Epithelial cell of proximal tubule (primary cell): ENCODE results near the gene PYGB. TPM values are rescaled to one million over a fixed set of nuclear protein-coding genes. Genes with fewer than 3 reads are reported as not detected.

Experiments used
- DNase-seq: peaks from one replicate; pipeline ENCODE4 v3.0.0-alpha.2; 2011; ENCODE audit warnings: low read depth
- H3K4me3 ChIP-seq: 2 replicates; pipeline ENCODE4 v1.5.1; 2011; ENCODE audit warnings: low read depth, mild to moderate bottlenecking, low read length
- total RNA-seq: library from RNA; depleted of rRNA; stranded (reverse); fragments of >200 nt; gene quantifications from 2 replicates; pipeline ENCODE4 v1.2.3, GENCODE V29; 2015
- TF ChIP-seq, protein P1 (sequence below): conservative IDR thresholded peaks from 2 replicates; pipeline ENCODE4 v1.5.1; 2012; ENCODE audit warnings: low read depth, mild to moderate bottlenecking, low read length

PYGB gene
- total RNA-seq, 1 donor from 2014 or later: 145 TPM

DNA sequence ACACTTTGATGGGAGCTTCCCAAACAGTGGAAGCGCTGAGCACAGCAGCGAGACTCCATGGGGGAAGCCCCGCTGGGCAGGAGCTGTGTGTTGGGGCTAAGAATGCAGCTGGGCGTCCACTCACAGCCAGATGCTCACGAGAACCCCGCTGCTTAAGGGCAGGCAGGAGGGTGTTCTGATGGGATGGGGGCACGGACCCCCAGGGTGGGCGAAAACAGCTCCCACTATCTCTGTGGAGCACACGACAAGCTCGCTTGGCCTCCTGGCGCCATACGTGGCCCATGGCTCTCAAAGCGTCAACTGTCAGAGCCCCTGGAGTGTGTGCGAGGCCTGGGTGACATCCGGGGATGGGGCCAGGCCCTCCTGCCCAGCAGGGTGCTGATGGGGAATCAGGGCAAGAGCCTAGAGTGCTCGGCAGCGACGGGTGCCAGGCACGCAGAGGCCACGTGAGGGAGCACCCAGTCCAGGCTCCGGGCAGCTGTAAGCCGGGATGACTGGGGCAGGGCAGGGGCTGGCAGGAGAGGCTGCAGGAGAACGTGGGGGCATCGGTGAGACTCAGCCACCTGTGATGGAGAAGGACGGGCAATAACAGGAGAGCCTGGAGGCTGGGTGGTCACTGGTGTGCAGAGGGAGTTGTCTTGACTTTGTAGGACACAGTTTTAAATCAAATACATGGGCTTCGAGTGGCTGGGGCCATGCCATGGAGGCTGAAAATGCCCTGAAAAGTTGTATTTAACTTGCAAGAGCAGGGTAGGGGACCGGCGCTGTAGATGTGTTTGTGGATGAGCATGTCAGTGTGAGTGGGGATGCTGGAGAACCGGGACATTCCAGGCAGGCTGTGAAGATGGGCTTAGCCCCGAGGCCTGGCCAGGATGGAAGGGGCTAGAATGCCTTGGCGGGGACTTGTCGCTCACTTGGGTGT is 27.3 kb downstream of the PYGB start:
- TF ChIP-seq, protein P1, sequence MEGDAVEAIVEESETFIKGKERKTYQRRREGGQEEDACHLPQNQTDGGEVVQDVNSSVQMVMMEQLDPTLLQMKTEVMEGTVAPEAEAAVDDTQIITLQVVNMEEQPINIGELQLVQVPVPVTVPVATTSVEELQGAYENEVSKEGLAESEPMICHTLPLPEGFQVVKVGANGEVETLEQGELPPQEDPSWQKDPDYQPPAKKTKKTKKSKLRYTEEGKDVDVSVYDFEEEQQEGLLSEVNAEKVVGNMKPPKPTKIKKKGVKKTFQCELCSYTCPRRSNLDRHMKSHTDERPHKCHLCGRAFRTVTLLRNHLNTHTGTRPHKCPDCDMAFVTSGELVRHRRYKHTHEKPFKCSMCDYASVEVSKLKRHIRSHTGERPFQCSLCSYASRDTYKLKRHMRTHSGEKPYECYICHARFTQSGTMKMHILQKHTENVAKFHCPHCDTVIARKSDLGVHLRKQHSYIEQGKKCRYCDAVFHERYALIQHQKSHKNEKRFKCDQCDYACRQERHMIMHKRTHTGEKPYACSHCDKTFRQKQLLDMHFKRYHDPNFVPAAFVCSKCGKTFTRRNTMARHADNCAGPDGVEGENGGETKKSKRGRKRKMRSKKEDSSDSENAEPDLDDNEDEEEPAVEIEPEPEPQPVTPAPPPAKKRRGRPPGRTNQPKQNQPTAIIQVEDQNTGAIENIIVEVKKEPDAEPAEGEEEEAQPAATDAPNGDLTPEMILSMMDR: no peak
- no peak overlapping the region for H3K4me3 ChIP-seq
- no peak for DNase-seq

DNA sequence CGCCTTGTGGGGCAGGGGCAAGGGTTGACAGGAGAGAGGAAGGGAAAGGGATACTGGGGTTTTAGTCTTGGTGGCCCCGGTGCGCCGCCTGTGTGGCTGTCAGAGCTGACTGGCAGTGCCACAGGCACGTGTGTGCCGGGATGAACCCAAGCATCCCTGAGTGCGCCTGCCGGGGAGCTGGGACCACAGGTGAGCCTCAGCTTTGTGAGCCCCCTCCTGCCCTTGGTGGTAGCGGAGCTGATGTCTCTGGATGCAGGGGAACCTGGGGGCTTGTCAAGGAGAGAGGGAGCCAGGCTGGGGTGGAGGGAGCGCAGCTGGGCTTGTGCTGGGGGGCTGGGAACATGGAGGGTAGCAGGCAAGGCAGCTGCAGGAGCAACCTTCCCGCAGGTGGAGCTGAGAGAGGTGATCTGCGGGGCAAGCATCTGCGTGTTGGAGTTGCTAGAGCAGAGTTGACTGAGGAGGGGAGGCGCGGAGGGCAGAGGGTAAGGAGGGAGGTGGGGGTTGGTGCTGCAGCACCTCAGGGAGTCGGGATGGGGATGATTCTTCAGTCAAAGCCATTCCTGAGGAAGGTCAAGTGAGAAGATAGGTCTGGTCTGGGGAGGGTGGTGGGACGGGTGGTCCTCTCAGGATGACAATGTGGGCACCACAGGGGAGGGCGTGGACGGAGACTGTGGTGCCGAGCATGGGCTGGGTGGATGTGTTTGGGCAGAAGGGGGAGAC is 28.1 kb downstream of the PYGB start:
- DNase-seq: no peak
- TF ChIP-seq, protein P1: no peak
- H3K4me3 ChIP-seq: no peak overlapping the region

DNA sequence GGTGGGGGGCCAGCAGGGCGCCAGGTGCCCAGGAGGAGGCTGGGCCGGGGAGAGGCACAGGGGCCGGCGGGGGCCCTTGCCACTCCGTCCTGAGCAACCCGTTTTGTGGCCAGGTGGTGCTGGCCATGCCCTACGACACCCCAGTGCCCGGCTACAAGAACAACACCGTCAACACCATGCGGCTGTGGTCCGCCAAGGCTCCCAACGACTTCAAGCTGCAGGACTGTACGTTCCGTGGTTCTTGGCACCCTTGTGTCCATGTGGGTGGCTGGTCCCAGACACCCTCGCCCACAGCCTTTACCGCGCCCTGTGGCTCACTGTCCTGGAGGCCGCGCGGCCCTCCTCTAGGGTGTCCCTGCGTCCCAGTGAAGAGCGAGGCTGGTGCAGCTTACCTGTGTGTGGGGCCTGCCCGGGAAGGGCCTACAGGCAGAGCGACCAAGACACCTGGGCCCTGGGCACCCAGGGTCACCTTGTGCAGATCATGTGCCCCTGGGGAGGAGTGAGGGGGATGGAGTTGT is 28.7 kb downstream of the PYGB start:
- H3K4me3 ChIP-seq: no peak overlapping the region
- no peak for DNase-seq
- TF ChIP-seq, protein P1: no peak

DNA sequence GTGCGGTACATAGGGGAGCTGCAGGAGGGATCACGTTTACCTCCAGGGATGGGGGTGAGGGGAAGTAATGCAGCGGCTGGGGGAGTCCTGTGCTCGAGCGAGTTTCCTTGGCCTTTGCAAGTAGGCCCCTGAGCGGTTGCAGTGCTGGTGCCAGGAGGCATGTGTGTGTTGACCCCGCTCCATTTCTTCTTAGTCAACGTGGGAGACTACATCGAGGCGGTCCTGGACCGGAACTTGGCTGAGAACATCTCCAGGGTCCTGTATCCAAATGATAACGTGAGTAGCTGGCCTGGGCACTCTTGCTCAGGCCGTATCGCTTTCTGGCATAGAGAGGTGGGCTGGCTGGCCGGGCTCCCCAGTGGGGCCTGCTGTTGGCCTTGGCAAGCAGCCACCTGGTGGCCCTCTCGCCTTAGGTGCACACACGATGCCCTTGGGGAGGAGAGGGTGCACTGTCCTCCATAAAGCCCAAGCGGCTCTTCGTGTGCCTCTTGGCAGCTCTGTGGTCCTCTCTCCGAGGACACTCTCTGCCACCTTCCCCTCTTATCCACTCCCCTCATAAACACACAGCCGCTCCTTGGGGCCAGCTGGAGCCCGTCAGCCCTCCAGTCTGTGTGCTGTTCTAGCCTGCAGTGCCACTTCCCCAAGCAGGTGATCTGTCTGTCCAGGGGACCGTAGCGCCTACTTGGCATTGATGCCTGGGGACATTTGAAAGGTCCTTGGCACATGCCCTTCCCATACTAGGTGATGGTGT is 29.3 kb downstream of the PYGB start:
- TF ChIP-seq, protein P1: no peak
- DNase-seq: no peak
- no peak overlapping the region for H3K4me3 ChIP-seq

DNA sequence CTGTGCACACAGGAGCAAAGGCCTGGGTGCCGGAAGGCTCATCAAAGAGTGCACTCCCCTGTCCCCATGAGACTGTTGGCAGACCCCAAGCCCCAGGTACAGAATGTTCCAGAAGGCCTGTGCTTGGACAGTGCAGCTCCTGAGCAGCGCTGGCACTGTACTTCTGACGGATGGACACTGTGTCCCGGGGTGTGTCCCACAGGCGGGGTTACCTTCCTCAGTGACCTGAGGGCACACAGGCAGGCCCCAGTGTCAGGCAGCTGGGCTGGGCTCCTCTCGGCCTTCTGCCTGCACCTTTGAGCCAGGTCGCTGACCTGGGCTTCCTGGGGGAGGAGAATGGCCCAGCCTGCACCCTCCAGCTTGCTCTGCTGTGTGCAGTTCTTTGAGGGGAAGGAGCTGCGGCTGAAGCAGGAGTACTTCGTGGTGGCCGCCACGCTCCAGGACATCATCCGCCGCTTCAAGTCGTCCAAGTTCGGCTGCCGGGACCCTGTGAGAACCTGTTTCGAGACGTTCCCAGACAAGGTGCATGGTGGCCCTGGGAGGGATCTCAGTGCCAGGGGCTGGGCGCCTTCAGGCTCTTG is 30.1 kb downstream of the PYGB start:
- H3K4me3 ChIP-seq: no peak overlapping the region
- TF ChIP-seq, protein P1: no peak
- no peak for DNase-seq

DNA sequence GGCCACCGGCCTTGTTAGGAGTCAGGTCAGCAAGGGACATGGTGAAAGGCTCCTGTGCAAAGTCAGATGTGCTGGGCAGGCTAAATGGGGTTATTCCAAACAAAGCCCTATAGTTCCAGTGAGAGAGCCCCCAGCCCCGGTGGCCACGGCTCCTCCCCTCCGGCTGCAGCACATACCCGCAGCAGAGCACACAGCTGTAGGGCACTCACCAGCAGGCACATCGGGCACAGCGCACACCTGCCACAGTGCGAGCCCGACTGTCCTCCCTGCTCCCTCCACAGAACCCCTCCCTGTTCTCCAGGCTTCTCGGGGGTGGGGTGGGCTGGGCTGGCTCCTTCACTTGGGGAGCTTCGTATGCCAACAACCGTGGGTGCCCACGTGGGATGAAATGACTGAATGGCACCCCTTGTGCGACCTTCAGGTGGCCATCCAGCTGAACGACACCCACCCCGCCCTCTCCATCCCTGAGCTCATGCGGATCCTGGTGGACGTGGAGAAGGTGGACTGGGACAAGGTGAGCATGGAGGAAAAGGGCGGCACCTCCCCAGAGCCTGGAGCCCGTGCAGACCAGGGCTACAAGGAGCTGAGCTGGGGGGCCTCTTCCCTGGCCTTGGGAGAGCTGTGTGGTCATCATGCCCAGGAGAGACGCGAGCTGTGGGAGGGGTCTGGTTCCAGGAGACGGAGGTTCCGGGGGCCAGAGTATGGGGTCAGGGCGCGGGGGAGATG is 30.9 kb downstream of the PYGB start:
- no peak for DNase-seq
- TF ChIP-seq, protein P1: no peak

More for the DNA sequence above, 30.9 kb downstream of the PYGB start:
- no peak overlapping the region for H3K4me3 ChIP-seq
